HCT116 (cell line): ENCODE data around the gene SLC52A3. TPM values are rescaled to one million over a fixed set of nuclear protein-coding genes. Genes with fewer than 3 reads are reported as not detected.

Experiments used
- ATAC-seq: fragments of 200-7000 bp; cut with Tn5 transposase; 2 replicates; pipeline ENCODE4 v1.9.1; 2020; ENCODE audit warnings: mild to moderate bottlenecking, moderate library complexity
- BruUV-seq: library from RNA; stranded (reverse); fragments of 400-500 nt; replicated peaks from 2 replicates; lab custom pipeline; 2021; lab: Mats Ljungman, UMichigan
- CTCF ChIA-PET: fragments of 300-600 bp; sonication (Branson Sonifier 250); formaldehyde crosslinking; loops from one replicate; lab custom pipeline; 2021; ENCODE audit warnings: antibody characterized with exemption; lab: Charles Lee
- POLR2A ChIA-PET: fragments of 300-600, 350-600 bp; sonication (Branson Sonifier 250); formaldehyde crosslinking; loops from one replicate; lab custom pipeline; 2021; ENCODE audit warnings: antibody characterized with exemption; lab: Charles Lee
- RAD21 ChIA-PET, 2 experiments: fragments of 300-600 bp; sonication (Branson Sonifier 250); formaldehyde crosslinking; loops; one replicate each; lab custom pipeline; 2023; ENCODE audit warnings: low total read pairs in 2 of 2; ENCODE audit not compliant: uncharacterized antibody in 2 of 2, unreplicated experiment in 2 of 2, low non-redundant PET in 1 of 2; lab: Charles Lee
- DNase-seq: peaks from one replicate; pipeline ENCODE4 v3.0.0-alpha.2; 2010; ENCODE audit warnings: low read depth, low spot score
- H2AFZ ChIP-seq: fragments of 200-600 bp; shearing (Covaris generic), sonication (generic); 2 replicates; pipeline ENCODE4 v1.6.1; 2017; ENCODE audit warnings: low read depth, mixed run types, mixed read lengths, antibody characterized with exemption, low read length; ENCODE audit not compliant: poor library complexity, severe bottlenecking
- H3K27ac ChIP-seq: 2 replicates; pipeline ENCODE4 v1.5.1; 2012; ENCODE audit warnings: low read depth, low read length
- H3K27me3 ChIP-seq: fragments of 200-600 bp; sonication (generic); 2 replicates; pipeline ENCODE4 v1.6.1; 2016; ENCODE audit warnings: mixed run types, low read length, mixed read lengths; ENCODE audit not compliant: insufficient read depth
- H3K36me3 ChIP-seq, 2 experiments: fragments of 200-500 bp in 1 of 2; fragments of 200-600 bp in 1 of 2; sonication (Bioruptor generic) in 1 of 2; sonication (generic) in 1 of 2; 2 replicates each; pipeline versions ENCODE4 v1.5.1 to v1.6.1; 2014 to 2016; ENCODE audit warnings: low read length in 2 of 2, inconsistent platforms in 1 of 2, mixed read lengths in 1 of 2, mixed run types in 1 of 2; ENCODE audit not compliant: insufficient read depth in 2 of 2, control insufficient read depth in 1 of 2
- H3K4me1 ChIP-seq, 2 experiments: fragments of 200-600 bp in 1 of 2; sonication (generic) in 1 of 2; 2 replicates each; pipeline versions ENCODE4 v1.5.1 to v1.6.1; 2012 to 2017; ENCODE audit warnings: low read length in 2 of 2, inconsistent platforms in 1 of 2, mild to moderate bottlenecking in 1 of 2, mixed read lengths in 1 of 2, mixed run types in 1 of 2, moderate library complexity in 1 of 2; ENCODE audit not compliant: insufficient read depth in 2 of 2, control insufficient read depth in 1 of 2
- H3K4me2 ChIP-seq: fragments of 200-600 bp; sonication (generic); 2 replicates; pipeline ENCODE4 v1.6.1; 2017; ENCODE audit warnings: mixed run types, low read length, mixed read lengths
- H3K4me3 ChIP-seq, 2 experiments: fragments of 200-600 bp in 1 of 2; sonication (generic) in 1 of 2; replicated peaks in 1 of 2; 2 replicates each; pipeline ENCODE4 v1.5.1; 2011 to 2016; ENCODE audit warnings: low read length in 2 of 2, control low read depth in 1 of 2, low read depth in 1 of 2, mild to moderate bottlenecking in 1 of 2, mixed read lengths in 1 of 2, mixed run types in 1 of 2
- H3K79me2 ChIP-seq: fragments of 200-600 bp; sonication (generic); 2 replicates; pipeline ENCODE4 v1.6.1; 2017; ENCODE audit warnings: mild to moderate bottlenecking, mixed run types, low read length, moderate library complexity, mixed read lengths; ENCODE audit not compliant: insufficient read depth
- H3K9ac ChIP-seq: fragments of 200-600 bp; sonication (generic); 2 replicates; pipeline ENCODE4 v1.6.1; 2016; ENCODE audit warnings: low read length, mixed read lengths
- H3K9me2 ChIP-seq: fragments of 200-600 bp; sonication (generic), shearing (Covaris generic); 2 replicates; pipeline ENCODE4 v1.6.1; 2017; ENCODE audit warnings: mixed run types, mild to moderate bottlenecking, moderate library complexity; ENCODE audit not compliant: insufficient read depth
- H3K9me3 ChIP-seq, 2 experiments: fragments of 200-500 bp in 1 of 2; fragments of 200-600 bp in 1 of 2; sonication (Bioruptor generic) in 1 of 2; sonication (generic) in 1 of 2; 2 replicates each; pipeline ENCODE4 v1.6.1; 2014 to 2017; ENCODE audit warnings: low read length in 2 of 2, mixed read lengths in 2 of 2, inconsistent platforms in 1 of 2, low read depth in 1 of 2, mild to moderate bottlenecking in 1 of 2, mixed run types in 1 of 2, moderate library complexity in 1 of 2; ENCODE audit not compliant: control insufficient read depth in 1 of 2, insufficient read depth in 1 of 2
- H4K20me1 ChIP-seq: fragments of 200-600 bp; sonication (generic), shearing (Covaris generic); 2 replicates; pipeline ENCODE4 v1.6.1; 2017; ENCODE audit warnings: mixed run types, mild to moderate bottlenecking, moderate library complexity; ENCODE audit not compliant: insufficient read depth
- CTCF ChIP-seq, 3 experiments: fragments of 200-600 bp in 1 of 3; sonication (generic) in 1 of 3; IDR thresholded peaks in 2 of 3; conservative IDR thresholded peaks in 1 of 3; 2 replicates each; pipeline ENCODE4 v1.5.1; 2012 to 2017; ENCODE audit warnings: low read depth in 2 of 3, low read length in 2 of 3, antibody characterized with exemption in 1 of 3, borderline replicate concordance in 1 of 3, control low read depth in 1 of 3, mild to moderate bottlenecking in 1 of 3, mixed read lengths in 1 of 3, mixed run types in 1 of 3, moderate library complexity in 1 of 3; ENCODE audit not compliant: insufficient read depth in 1 of 3
- EGR1 ChIP-seq: IDR thresholded peaks from 2 replicates; pipeline ENCODE4 v1.6.1; 2012; ENCODE audit warnings: low read depth
- ELF1 ChIP-seq: IDR thresholded peaks from 2 replicates; pipeline ENCODE4 v1.6.1; 2012; ENCODE audit warnings: low read depth, borderline replicate concordance
- EZH2 ChIP-seq: fragments of 200-600 bp; sonication (generic); IDR thresholded peaks from 2 replicates; pipeline ENCODE4 v1.6.1; 2017; ENCODE audit warnings: antibody characterized with exemption, mixed run types
- FOSL1 ChIP-seq: IDR thresholded peaks from 2 replicates; pipeline ENCODE4 v1.6.1; 2012; ENCODE audit warnings: low read depth
- JUND ChIP-seq: IDR thresholded peaks from 2 replicates; pipeline ENCODE4 v1.6.1; 2012
- MAX ChIP-seq: IDR thresholded peaks from 2 replicates; pipeline ENCODE4 v1.6.1; 2012
- POLR2A ChIP-seq: IDR thresholded peaks from 2 replicates; pipeline ENCODE4 v1.7.0; 2011; ENCODE audit warnings: borderline replicate concordance; ENCODE audit not compliant: insufficient read depth, insufficient read length; ENCODE audit errors: extremely low read depth
- REST ChIP-seq: IDR thresholded peaks from 2 replicates; pipeline ENCODE4 v1.6.1; 2012; ENCODE audit warnings: low read depth
- ZNF274 ChIP-seq: fragments of 200-500 bp; sonication (Bioruptor generic); IDR thresholded peaks from 2 replicates; pipeline ENCODE4 v1.6.1; 2014; ENCODE audit warnings: mild to moderate bottlenecking, low read depth, low read length, inconsistent platforms
- intact Hi-C: fragments of 100-400 bp; cut with micrococcal nuclease; formaldehyde crosslinking; loops from 2 replicates; pipeline ENCODE4 v1.10.0; 2022
- total RNA-seq: library from RNA; stranded (reverse); gene quantifications from one replicate; pipeline ENCODE4 v1.2.1, GENCODE V29; 2021; ENCODE audit not compliant: unreplicated experiment

SLC52A3 gene
- total RNA-seq, 1 experiment from 2014 or later: 10.2 TPM

- H3K27ac ChIP-seq: no peak overlapping the region
- BruUV-seq: no TSS peak
- no peaks in the 10 kb centered on the region for H3K4me1 ChIP-seq
- ATAC-seq (no peak), DNase-seq (no peak)
- H3K27me3 ChIP-seq: no peaks in the 10 kb centered on the region
- ChIA-PET POLR2A (no interaction called here), CTCF (no interaction called here), RAD21 (no interaction called here)
- TF ChIP-seq ELF1 (no peak), FOSL1 (no peak), EGR1 (no peak), MAX (no peak), POLR2A (no peak), ZNF274 (no peak), EZH2 (no peak), CTCF (IDR thresholded peaks at IDR 0.05 in 2 of 3, conservative IDR thresholded peaks at IDR 0.05 in 1 of 3; ENCODE audit: borderline replicate concordance in 1 of 3, insufficient read depth in 1 of 3, low read depth in 2 of 3, low read length in 2 of 3) (no peak), JUND (no peak), REST (no peak)
- no peaks in the 10 kb centered on the region for H3K9me2 ChIP-seq
- no peak overlapping the region for H2AFZ ChIP-seq
- H3K9me3 ChIP-seq: no peaks in the 10 kb centered on the region
- intact Hi-C loops: no loop called here
- H3K4me2 ChIP-seq: no peak overlapping the region
- no peak overlapping the region for H3K9ac ChIP-seq
- H4K20me1 ChIP-seq: no peaks in the 10 kb centered on the region
- no peaks in the 10 kb centered on the region for H3K36me3 ChIP-seq
- no peaks in the 10 kb centered on the region for H3K79me2 ChIP-seq
- H3K4me3 ChIP-seq: no peak overlapping the region
These were observed 56.7 kb downstream of the SLC52A3 start for GRCh38 chr20:711576-711975.
